Measurements from ENCODE around the gene PCLO. TPM values are rescaled to one million over a fixed set of nuclear protein-coding genes. Genes with fewer than 3 reads are reported as not detected.

The PCLO gene
- total RNA-seq, 1 experiment from 2014 or later: 7.5 TPM

GRCh38 chr7:83155407-83155806 lies 7.3 kb downstream of the PCLO start:
- Histone ChIP-seq H3K27ac (ENCODE audit: low read length) (no peak overlapping the region), H3K4me1 (ENCODE audit: insufficient read depth, low read length) (peaks cover 28% of the 10 kb centered on the region), H3K36me3 (ENCODE audit: low read depth, low read length) (no peaks in the 10 kb centered on the region), H3F3A (ENCODE audit: low read length, unreplicated experiment) (no peaks in the 10 kb centered on the region), H3K4me2 (ENCODE audit: low read length) (no peak overlapping the region), H3K9me2 (replicated peaks; ENCODE audit: low read length) (no peaks in the 10 kb centered on the region), H3K9me3 (ENCODE audit: low read length) (no peaks in the 10 kb centered on the region), H3K27me3 (ENCODE audit: low read length) (no peaks in the 10 kb centered on the region), H3K79me2 (ENCODE audit: low read length) (no peaks in the 10 kb centered on the region), H3K9ac (ENCODE audit: low read length) (no peak overlapping the region), H2AFZ (ENCODE audit: low read length) (no peak overlapping the region), H3K4me3 (ENCODE audit: low read length) (no peak overlapping the region), H4K20me1 (ENCODE audit: low read length) (no peaks in the 10 kb centered on the region)
- TF ChIP-seq EZH2 (IDR thresholded peaks at IDR 0.05; ENCODE audit: low read length, unreplicated experiment) (no peak), EZH2phosphoT487 (IDR thresholded peaks at IDR 0.05; ENCODE audit: borderline replicate concordance, low read length) (no peak), CTCF (conservative IDR thresholded peaks at IDR 0.05; ENCODE audit: low read depth, low read length) (no peak)
- intact Hi-C loops (cut with micrococcal nuclease): no loop called here
- ATAC-seq: no peak
- POLR2A ChIA-PET (ENCODE audit: unreplicated experiment): no interaction called here
- TSS peak; percentile 36 for BruUV-seq (replicated peaks)
- CTCF ChIA-PET: no interaction called here
- DNase-seq: no peak

DNA sequence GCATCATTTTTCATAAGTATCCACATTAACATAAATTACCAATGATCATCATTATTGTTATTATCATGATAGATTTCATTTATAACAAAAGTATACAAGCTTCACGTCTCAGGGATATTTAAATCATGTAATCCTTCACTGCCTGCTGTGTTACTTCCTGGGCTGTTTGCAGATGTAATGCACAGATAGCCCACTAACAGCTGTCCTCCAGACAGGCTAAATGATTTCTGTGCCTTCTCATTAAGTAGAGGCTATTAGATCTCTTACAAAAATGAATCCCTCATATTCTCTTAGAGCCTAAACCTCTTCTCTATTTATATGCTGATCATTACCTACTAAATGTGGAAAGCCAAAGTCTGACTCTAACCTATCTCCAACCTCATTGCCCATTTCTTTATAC lies 9.3 kb downstream of the PCLO start:
- Histone ChIP-seq H3F3A (ENCODE audit: low read length, unreplicated experiment) (no peaks in the 10 kb centered on the region), H4K20me1 (ENCODE audit: low read length) (no peaks in the 10 kb centered on the region), H3K79me2 (ENCODE audit: low read length) (no peaks in the 10 kb centered on the region), H3K4me2 (ENCODE audit: low read length) (no peak overlapping the region), H3K9me3 (ENCODE audit: low read length) (no peaks in the 10 kb centered on the region), H3K4me3 (ENCODE audit: low read length) (no peak overlapping the region), H3K9me2 (replicated peaks; ENCODE audit: low read length) (no peaks in the 10 kb centered on the region), H3K27me3 (ENCODE audit: low read length) (no peaks in the 10 kb centered on the region), H3K4me1 (ENCODE audit: insufficient read depth, low read length) (peaks cover 32% of the 10 kb centered on the region), H3K36me3 (ENCODE audit: low read depth, low read length) (no peaks in the 10 kb centered on the region), H3K27ac (ENCODE audit: low read length) (no peak overlapping the region), H2AFZ (ENCODE audit: low read length) (no peak overlapping the region), H3K9ac (ENCODE audit: low read length) (no peak overlapping the region)
- no TSS peak for BruUV-seq (replicated peaks)
- TF ChIP-seq EZH2phosphoT487 (IDR thresholded peaks at IDR 0.05; ENCODE audit: borderline replicate concordance, low read length): no peak
- TF ChIP-seq CTCF (conservative IDR thresholded peaks at IDR 0.05; ENCODE audit: low read depth, low read length): no peak
- DNase-seq (no peak), ATAC-seq (no peak)
- ChIA-PET POLR2A (ENCODE audit: unreplicated experiment) (no interaction called here), CTCF (no interaction called here)
- intact Hi-C loops (cut with micrococcal nuclease): no loop called here

DNA sequence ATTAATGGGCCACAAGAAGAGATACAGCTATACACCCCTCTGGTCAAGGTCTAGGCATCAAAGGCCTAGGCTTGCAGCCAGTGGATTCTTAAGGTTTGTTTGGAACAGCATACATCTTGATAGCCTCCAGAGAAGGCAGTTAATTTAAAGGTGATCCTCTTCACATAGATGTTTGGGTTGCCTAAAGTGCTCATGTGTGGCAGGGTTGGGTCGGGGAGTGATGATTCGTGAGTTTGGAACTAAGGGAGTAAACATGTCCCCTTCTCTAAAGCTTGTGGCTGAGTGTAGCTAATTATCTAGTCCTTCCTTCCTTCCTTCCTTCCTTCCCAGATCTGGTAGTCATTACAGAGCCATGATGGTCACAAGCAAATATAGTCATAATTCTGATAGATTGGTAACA lies 12.4 kb downstream of the PCLO start:
- Histone ChIP-seq H3K36me3 (ENCODE audit: low read depth, low read length) (no peaks in the 10 kb centered on the region), H3K9ac (ENCODE audit: low read length) (no peak overlapping the region), H2AFZ (ENCODE audit: low read length) (no peak overlapping the region), H3K4me2 (ENCODE audit: low read length) (0 out of 2 replicates have a peak overlapping the region, but pooled peaks have one; percentile 12), H3K4me3 (ENCODE audit: low read length) (no peak overlapping the region), H3K79me2 (ENCODE audit: low read length) (no peaks in the 10 kb centered on the region), H3K9me3 (ENCODE audit: low read length) (no peaks in the 10 kb centered on the region), H4K20me1 (ENCODE audit: low read length) (no peaks in the 10 kb centered on the region), H3K27me3 (ENCODE audit: low read length) (no peaks in the 10 kb centered on the region), H3K27ac (ENCODE audit: low read length) (peak overlapping the region; percentile 28; the same call in 1 of the 2 replicates), H3F3A (ENCODE audit: low read length, unreplicated experiment) (no peaks in the 10 kb centered on the region), H3K9me2 (replicated peaks; ENCODE audit: low read length) (no peaks in the 10 kb centered on the region), H3K4me1 (ENCODE audit: insufficient read depth, low read length) (peaks cover 30% of the 10 kb centered on the region)
- POLR2A ChIA-PET (ENCODE audit: unreplicated experiment): interaction anchor here (0.6 kb wide), 1 partner anchor 128 kb away, joined by 4 read pairs; no protein-coding TSS in a partner anchor
- no peak for TF ChIP-seq CTCF (conservative IDR thresholded peaks at IDR 0.05; ENCODE audit: low read depth, low read length)
- no peak for TF ChIP-seq EZH2 (IDR thresholded peaks at IDR 0.05; ENCODE audit: low read length, unreplicated experiment)
- no peak for TF ChIP-seq EZH2phosphoT487 (IDR thresholded peaks at IDR 0.05; ENCODE audit: borderline replicate concordance, low read length)
- DNase-seq (peak; percentile 66), ATAC-seq (peak; percentile 85)
- intact Hi-C loops (cut with micrococcal nuclease): no loop called here
- CTCF ChIA-PET: no interaction called here
- no TSS peak for BruUV-seq (replicated peaks)
